ENCODE results near the gene DRC1. TPM values are rescaled to one million over a fixed set of nuclear protein-coding genes. Genes with fewer than 3 reads are reported as not detected.

The DRC1 gene
- total RNA-seq, 4 donors from 2014 or later = not detected

DNA sequence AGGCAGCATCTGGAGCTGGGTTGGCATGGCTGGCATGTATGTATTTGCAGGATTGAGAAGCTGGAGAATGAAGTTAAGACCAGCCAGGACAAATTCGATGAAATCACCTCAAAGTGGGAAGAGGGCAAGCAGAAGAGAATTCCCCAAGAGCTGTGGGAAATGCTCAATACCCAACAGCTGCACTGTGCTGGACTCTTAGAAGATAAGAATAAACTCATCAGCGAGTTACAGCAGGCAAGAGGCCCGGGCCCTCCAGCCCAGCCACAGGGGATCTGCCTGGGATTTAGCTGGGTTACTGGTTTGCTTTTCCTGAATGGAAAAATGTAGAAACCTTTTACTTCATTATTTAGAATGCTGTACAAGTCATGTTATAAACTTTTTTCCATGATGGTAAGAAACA is 22.5 kb downstream of the DRC1 start:
- Histone ChIP-seq H3K4me3 (no peak overlapping the region), H3K27me3 (no peaks in the 10 kb centered on the region), H3K9me3 (no peaks in the 10 kb centered on the region), H3K36me3 (no peaks in the 10 kb centered on the region), H3K27ac (no peak overlapping the region), H3K4me1 (no peaks in the 10 kb centered on the region)
- TF ChIP-seq POLR2A (IDR thresholded peaks at IDR 0.05) = no peak
- TF ChIP-seq, protein P1, sequence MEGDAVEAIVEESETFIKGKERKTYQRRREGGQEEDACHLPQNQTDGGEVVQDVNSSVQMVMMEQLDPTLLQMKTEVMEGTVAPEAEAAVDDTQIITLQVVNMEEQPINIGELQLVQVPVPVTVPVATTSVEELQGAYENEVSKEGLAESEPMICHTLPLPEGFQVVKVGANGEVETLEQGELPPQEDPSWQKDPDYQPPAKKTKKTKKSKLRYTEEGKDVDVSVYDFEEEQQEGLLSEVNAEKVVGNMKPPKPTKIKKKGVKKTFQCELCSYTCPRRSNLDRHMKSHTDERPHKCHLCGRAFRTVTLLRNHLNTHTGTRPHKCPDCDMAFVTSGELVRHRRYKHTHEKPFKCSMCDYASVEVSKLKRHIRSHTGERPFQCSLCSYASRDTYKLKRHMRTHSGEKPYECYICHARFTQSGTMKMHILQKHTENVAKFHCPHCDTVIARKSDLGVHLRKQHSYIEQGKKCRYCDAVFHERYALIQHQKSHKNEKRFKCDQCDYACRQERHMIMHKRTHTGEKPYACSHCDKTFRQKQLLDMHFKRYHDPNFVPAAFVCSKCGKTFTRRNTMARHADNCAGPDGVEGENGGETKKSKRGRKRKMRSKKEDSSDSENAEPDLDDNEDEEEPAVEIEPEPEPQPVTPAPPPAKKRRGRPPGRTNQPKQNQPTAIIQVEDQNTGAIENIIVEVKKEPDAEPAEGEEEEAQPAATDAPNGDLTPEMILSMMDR (IDR thresholded peaks at IDR 0.05) = no peak
- no peak for DNase-seq

DNA sequence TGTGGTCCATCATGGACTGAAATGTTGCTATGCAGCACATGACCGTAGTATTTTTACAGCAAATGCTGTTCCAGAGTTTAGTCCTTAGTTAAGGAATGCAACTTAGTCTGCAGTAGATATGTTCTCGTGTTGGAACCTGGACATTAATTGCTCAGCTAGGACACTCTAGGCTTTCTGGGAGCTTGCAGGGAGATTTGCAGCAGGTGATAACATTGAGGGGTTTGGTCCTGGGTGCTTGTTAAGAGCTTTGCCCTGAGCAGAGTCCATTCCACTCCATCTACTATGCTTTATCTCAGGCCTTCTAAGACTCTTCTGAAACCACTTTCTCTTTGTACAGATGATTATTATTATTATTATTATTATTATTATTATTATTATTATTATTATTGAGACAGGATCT is 27.1 kb downstream of the DRC1 start:
- Histone ChIP-seq H3K27me3 (no peaks in the 10 kb centered on the region), H3K27ac (no peak overlapping the region)

DNA sequence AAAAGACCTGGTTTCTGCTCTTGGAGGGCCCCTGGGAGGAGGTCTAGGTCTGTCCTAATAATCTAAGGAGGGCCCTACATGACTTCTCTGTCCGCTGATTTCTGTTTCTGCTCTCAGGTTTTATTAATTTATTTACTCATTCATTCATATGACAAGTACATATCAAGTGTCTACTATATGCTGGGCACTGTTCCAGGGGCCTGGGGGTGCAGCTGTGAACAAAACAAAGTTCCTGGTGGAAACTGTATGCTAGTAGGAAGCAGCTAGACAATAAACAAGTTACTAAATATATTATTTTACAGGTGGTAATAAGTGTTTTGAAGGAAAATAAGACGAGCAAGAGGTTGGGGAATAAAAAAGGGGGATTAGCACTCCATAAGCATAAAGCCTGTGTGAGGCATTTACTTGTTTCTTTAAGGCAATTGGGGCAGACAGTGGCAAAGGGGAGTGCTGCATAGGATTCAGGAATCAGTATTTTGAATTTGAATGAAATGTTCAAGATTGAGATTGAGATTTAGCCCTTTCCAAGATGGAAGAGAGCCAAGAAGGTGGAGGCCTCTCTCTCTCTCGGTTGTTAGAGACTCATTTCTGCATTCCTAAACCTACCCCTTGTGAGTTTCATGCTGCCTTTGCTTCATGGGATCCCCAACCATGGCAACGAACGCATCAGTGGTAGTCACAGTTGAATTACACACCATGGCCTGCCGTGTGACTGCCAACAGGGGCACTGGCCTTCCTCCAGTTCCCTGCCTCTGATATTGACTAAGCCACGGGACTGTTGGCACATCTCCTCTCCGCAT is 28.3 kb downstream of the DRC1 start:
- H3K36me3 ChIP-seq = no peaks in the 10 kb centered on the region
- TF ChIP-seq, protein P1 (IDR thresholded peaks at IDR 0.05) = no peak
- no peak for TF ChIP-seq POLR2A (IDR thresholded peaks at IDR 0.05)
- no peaks in the 10 kb centered on the region for H3K9me3 ChIP-seq
- no peak overlapping the region for H3K4me3 ChIP-seq
- no peaks in the 10 kb centered on the region for H3K4me1 ChIP-seq
- no peaks in the 10 kb centered on the region for H3K27me3 ChIP-seq
- H3K27ac ChIP-seq = no peak overlapping the region
- DNase-seq = no peak

More for the DNA sequence above, 27.1 kb downstream of the DRC1 start:
- no peak for DNase-seq
- no peaks in the 10 kb centered on the region for H3K36me3 ChIP-seq
- H3K4me1 ChIP-seq = no peaks in the 10 kb centered on the region
- no peak for TF ChIP-seq POLR2A (IDR thresholded peaks at IDR 0.05)
- TF ChIP-seq, protein P1 (IDR thresholded peaks at IDR 0.05) = no peak
- no peak overlapping the region for H3K4me3 ChIP-seq
- no peaks in the 10 kb centered on the region for H3K9me3 ChIP-seq

DNA sequence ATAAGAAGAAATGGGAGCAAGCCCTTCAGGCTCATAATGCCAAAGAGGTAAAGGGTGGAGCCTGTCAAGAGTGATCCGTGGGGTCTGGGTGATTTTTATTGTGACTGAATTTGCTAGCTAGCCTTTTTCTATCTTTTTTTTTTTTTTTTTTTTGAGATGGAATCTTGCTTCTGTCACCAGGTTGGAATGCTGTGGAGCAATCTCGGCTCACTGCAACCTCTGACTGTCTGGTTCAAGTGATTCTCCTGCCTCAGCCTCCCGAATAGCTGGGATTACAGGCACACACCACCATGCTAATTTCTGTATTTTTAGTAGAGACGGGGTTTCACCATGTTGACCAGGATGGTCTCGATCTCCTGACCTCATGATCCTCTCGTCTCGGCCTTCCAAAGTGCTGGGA is 29.1 kb downstream of the DRC1 start:
- H3K4me3 ChIP-seq = no peak overlapping the region
- no peaks in the 10 kb centered on the region for H3K36me3 ChIP-seq
- H3K9me3 ChIP-seq = no peaks in the 10 kb centered on the region
- DNase-seq = no peak
- no peaks in the 10 kb centered on the region for H3K27me3 ChIP-seq
- TF ChIP-seq POLR2A (IDR thresholded peaks at IDR 0.05) = no peak
- TF ChIP-seq, protein P1 (IDR thresholded peaks at IDR 0.05) = no peak
- no peaks in the 10 kb centered on the region for H3K4me1 ChIP-seq
- H3K27ac ChIP-seq = no peak overlapping the region

DNA sequence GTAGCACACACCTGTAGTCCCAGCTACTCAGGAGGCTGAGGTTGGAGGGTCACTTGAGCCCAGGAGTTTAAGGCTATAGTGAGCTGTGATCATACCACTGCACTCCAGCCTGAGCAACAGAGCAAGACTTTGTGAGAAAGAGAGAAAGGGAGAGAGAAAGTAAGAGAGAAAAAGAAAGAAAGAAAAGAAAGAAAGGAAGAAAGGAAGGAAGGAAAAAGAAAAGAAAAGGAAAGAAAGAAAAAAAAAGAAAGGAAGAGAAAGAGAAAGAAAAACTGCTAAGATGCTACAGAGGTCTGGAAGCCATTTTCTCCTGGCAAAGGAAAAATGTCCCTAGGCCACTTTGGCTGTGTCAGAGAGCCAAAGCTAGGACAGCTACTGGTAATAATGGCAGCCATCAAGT is 30.6 kb downstream of the DRC1 start:
- no peak overlapping the region for H3K27ac ChIP-seq
- no peak for DNase-seq
- no peak overlapping the region for H3K4me3 ChIP-seq
- H3K4me1 ChIP-seq = no peaks in the 10 kb centered on the region
- H3K9me3 ChIP-seq = no peaks in the 10 kb centered on the region
- TF ChIP-seq POLR2A (IDR thresholded peaks at IDR 0.05) = no peak
- TF ChIP-seq, protein P1 (IDR thresholded peaks at IDR 0.05) = no peak
- no peaks in the 10 kb centered on the region for H3K27me3 ChIP-seq
- no peaks in the 10 kb centered on the region for H3K36me3 ChIP-seq
